Measurements from ENCODE around the gene DIABLO.

DNA sequence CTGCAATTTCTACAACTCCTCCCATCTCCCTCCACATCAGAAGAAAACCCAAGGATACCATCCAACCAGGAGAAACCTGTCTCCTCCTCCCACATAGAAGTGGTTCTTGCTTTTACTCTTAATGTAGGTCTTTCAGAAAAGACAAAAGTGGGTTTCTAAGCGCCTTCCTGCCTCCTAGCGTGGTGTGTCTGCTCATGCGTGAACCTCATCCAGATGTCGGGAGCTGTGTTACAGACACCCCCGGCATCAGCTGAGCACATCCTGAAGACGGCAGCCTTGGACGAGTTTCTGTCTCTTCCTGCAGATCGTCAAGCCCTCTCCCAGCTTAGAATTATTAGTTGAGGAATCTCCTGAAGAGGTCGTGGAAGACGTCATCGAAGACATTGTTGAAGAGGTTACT, 33.4 kb downstream of the DIABLO start:
- TF ChIP-seq, protein P1, sequence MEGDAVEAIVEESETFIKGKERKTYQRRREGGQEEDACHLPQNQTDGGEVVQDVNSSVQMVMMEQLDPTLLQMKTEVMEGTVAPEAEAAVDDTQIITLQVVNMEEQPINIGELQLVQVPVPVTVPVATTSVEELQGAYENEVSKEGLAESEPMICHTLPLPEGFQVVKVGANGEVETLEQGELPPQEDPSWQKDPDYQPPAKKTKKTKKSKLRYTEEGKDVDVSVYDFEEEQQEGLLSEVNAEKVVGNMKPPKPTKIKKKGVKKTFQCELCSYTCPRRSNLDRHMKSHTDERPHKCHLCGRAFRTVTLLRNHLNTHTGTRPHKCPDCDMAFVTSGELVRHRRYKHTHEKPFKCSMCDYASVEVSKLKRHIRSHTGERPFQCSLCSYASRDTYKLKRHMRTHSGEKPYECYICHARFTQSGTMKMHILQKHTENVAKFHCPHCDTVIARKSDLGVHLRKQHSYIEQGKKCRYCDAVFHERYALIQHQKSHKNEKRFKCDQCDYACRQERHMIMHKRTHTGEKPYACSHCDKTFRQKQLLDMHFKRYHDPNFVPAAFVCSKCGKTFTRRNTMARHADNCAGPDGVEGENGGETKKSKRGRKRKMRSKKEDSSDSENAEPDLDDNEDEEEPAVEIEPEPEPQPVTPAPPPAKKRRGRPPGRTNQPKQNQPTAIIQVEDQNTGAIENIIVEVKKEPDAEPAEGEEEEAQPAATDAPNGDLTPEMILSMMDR (IDR thresholded peaks at IDR 0.05; ENCODE audit: insufficient read depth, low read depth, low read length), result no peak
- no peak for TF ChIP-seq EZH2 (IDR thresholded peaks at IDR 0.05; ENCODE audit: insufficient read depth, low read length)

Measured in astrocyte (in vitro differentiated cells and primary cell).